Measurements from ENCODE around the gene RBM47. TPM values are rescaled to one million over a fixed set of nuclear protein-coding genes. Genes with fewer than 3 reads are reported as not detected.

RBM47 gene
- total and polyA plus RNA-seq, 10 of the 15 experiments (the other 5 are each of a cell fraction or from before 2014, with no cell fraction given), result 7.9 to 45.0 (median 28.7) TPM

GRCh38 chr4:40526741-40527140 lies 102.9 kb downstream of the RBM47 start:
- in situ Hi-C loops (cut with MboI), result no loop called here
- DNase-seq (ENCODE audit: low read depth, low spot score) (no peak), ATAC-seq (peak; percentile 25; the same call in 2 of the 3 replicates), FAIRE-seq (no peak)
- H3K27me3 ChIP-seq (replicated peaks in 1 of 2; ENCODE audit: control insufficient read depth in 2 of 2, insufficient read depth in 2 of 2, low read length in 1 of 2), result no peaks in the 10 kb centered on the region
- ChIA-PET SMC1A (ENCODE audit: uncharacterized antibody, unreplicated experiment) (interaction anchor here (0.8 to 1.7 kb wide), 3 partner anchors 8 to 12 kb away, joined by 3 to 6 read pairs (median 5); no protein-coding TSS in a partner anchor), CTCF (interaction anchor here (0.6 kb wide), 1 partner anchor 850 kb away, joined by 3 read pairs; no protein-coding TSS in a partner anchor), RAD21 (ENCODE audit: unreplicated experiment) (interaction anchor here (0.7 to 0.8 kb wide), 2 partner anchors 18 to 29 kb away, joined by 3 read pairs; no protein-coding TSS in a partner anchor), POLR2A (interaction anchor here (0.6 to 0.7 kb wide), 5 partner anchors 8 to 79 kb away, joined by 3 to 6 read pairs (median 3); no protein-coding TSS in a partner anchor)
- peaks cover 4 to 19% of the 10 kb centered on the region in 2 experiments; a peak in 2 of 4 replicates for H3K36me3 ChIP-seq (ENCODE audit: control insufficient read depth in 2 of 2, insufficient read depth in 2 of 2, low read length in 1 of 2)
- intact Hi-C loops (cut with micrococcal nuclease; ENCODE audit: unreplicated experiment), result no loop called here
- peaks cover 10% of the 10 kb centered on the region for H3K4me1 ChIP-seq (ENCODE audit: control insufficient read depth, insufficient read depth, low read length)
- no TSS peak for BruUV-seq (replicated peaks)
- no peak overlapping the region for H3K27ac ChIP-seq (ENCODE audit: control insufficient read depth, insufficient read depth)
- H3K79me2 ChIP-seq (ENCODE audit: control insufficient read depth, insufficient read depth, low read length), result peaks cover 11% of the 10 kb centered on the region
- no peaks in the 10 kb centered on the region for H4K20me1 ChIP-seq (ENCODE audit: control insufficient read depth, insufficient read depth)
- H3K4me2 ChIP-seq (ENCODE audit: control insufficient read depth, insufficient read depth), result no peak overlapping the region
- H3K4me3 ChIP-seq, result no peak overlapping the region
- no peaks in the 10 kb centered on the region for H3K9me3 ChIP-seq (replicated peaks; ENCODE audit: control insufficient read depth, insufficient read depth, low read length)
- no peak for TF ChIP-seq NFYA (IDR thresholded peaks at IDR 0.05; ENCODE audit: borderline replicate concordance, low read depth, low read length)
- TF ChIP-seq, protein P1, sequence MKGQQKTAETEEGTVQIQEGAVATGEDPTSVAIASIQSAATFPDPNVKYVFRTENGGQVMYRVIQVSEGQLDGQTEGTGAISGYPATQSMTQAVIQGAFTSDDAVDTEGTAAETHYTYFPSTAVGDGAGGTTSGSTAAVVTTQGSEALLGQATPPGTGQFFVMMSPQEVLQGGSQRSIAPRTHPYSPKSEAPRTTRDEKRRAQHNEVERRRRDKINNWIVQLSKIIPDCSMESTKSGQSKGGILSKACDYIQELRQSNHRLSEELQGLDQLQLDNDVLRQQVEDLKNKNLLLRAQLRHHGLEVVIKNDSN (IDR thresholded peaks at IDR 0.05; ENCODE audit: borderline replicate concordance, extremely low read length, insufficient read depth, low read depth, low read length), result no peak
- no peak for TF ChIP-seq IRF4 (IDR thresholded peaks at IDR 0.05; ENCODE audit: low read depth, low read length)
- TF ChIP-seq GATAD2B (conservative IDR thresholded peaks at IDR 0.05; ENCODE audit: low read depth), result no peak
- no peak for TF ChIP-seq KDM1A (IDR thresholded peaks at IDR 0.05; ENCODE audit: borderline replicate concordance)
- no peak for TF ChIP-seq IKZF2 (IDR thresholded peaks at IDR 0.05)
- TF ChIP-seq, protein P2, sequence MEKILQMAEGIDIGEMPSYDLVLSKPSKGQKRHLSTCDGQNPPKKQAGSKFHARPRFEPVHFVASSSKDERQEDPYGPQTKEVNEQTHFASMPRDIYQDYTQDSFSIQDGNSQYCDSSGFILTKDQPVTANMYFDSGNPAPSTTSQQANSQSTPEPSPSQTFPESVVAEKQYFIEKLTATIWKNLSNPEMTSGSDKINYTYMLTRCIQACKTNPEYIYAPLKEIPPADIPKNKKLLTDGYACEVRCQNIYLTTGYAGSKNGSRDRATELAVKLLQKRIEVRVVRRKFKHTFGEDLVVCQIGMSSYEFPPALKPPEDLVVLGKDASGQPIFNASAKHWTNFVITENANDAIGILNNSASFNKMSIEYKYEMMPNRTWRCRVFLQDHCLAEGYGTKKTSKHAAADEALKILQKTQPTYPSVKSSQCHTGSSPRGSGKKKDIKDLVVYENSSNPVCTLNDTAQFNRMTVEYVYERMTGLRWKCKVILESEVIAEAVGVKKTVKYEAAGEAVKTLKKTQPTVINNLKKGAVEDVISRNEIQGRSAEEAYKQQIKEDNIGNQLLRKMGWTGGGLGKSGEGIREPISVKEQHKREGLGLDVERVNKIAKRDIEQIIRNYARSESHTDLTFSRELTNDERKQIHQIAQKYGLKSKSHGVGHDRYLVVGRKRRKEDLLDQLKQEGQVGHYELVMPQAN (conservative IDR thresholded peaks at IDR 0.05), result no peak
- no peak for TF ChIP-seq GABPA (IDR thresholded peaks at IDR 0.05; ENCODE audit: low read depth)
- WGBS (ENCODE audit: insufficient coverage, insufficient replicate concordance, low lambda C conversion rate, missing lambda C conversion rate), result 68% methylated on average over 1 of the region's 1 CpG
- H2AFZ ChIP-seq (ENCODE audit: control insufficient read depth, low read depth, low read length), result no peak overlapping the region
- H3K9ac ChIP-seq (ENCODE audit: control insufficient read depth, insufficient read depth, low read length), result no peak overlapping the region

Measured in GM12878 (cell line).